SU-DHL-6 (cell line): ENCODE data around the gene AFAP1.

Experiments used
- H2AFZ ChIP-seq: fragments of 200-600 bp; sonication (generic); 2 replicates; pipeline ENCODE4 v1.6.1; 2014; ENCODE audit warnings: low read depth, mild to moderate bottlenecking, moderate library complexity, mixed read lengths, antibody characterized with exemption, low read length; ENCODE audit not compliant: severe bottlenecking
- H3F3A ChIP-seq: fragments of 200-600 bp; shearing (Covaris generic); 2 replicates; pipeline ENCODE4 v1.6.0; 2016; ENCODE audit warnings: antibody characterized with exemption, mild to moderate bottlenecking; ENCODE audit not compliant: insufficient read depth
- H3K27ac ChIP-seq: fragments of 200-600 bp; sonication (generic); 2 replicates; pipeline ENCODE4 v1.5.1; 2016; ENCODE audit warnings: low read depth, mild to moderate bottlenecking, low read length, moderate library complexity, mixed read lengths
- H3K27me3 ChIP-seq: fragments of 200-600 bp; sonication (generic), shearing (Covaris generic); 2 replicates; pipeline ENCODE4 v1.6.0; 2014; ENCODE audit warnings: mild to moderate bottlenecking, low read length
- H3K36me3 ChIP-seq: fragments of 200-600 bp; sonication (generic); 2 replicates; pipeline ENCODE4 v1.6.1; 2014; ENCODE audit warnings: mild to moderate bottlenecking, low read length, mixed read lengths
- H3K4me2 ChIP-seq: fragments of 300-600, 200-600 bp; shearing (Covaris generic), sonication (generic); 2 replicates; pipeline ENCODE4 v1.6.0; 2014; ENCODE audit warnings: low read length, low read depth, mild to moderate bottlenecking; ENCODE audit not compliant: poor library complexity, severe bottlenecking
- H3K4me3 ChIP-seq: fragments of 200-600 bp; sonication (generic); 2 replicates; pipeline ENCODE4 v1.5.1; 2014; ENCODE audit warnings: antibody characterized with exemption, low read length, mild to moderate bottlenecking, mixed read lengths; ENCODE audit not compliant: insufficient read depth, poor library complexity, severe bottlenecking
- H3K79me2 ChIP-seq: fragments of 200-600 bp; sonication (generic); 2 replicates; pipeline ENCODE4 v1.6.1; 2014; ENCODE audit warnings: mild to moderate bottlenecking, low read length, moderate library complexity; ENCODE audit not compliant: insufficient read depth
- H3K9ac ChIP-seq: fragments of 200-600 bp; sonication (generic); 2 replicates; pipeline ENCODE4 v1.7.0; 2014; ENCODE audit warnings: mild to moderate bottlenecking, low read length
- H3K9me2 ChIP-seq: fragments of 200-600 bp; sonication (generic); replicated peaks from 2 replicates; pipeline ENCODE4 v1.6.1; 2014; ENCODE audit warnings: low read length; ENCODE audit not compliant: insufficient read depth
- H3K9me3 ChIP-seq: fragments of 200-600 bp; sonication (generic); 2 replicates; pipeline ENCODE4 v1.6.1; 2014; ENCODE audit warnings: low read length, mixed read lengths; ENCODE audit not compliant: insufficient read depth
- H4K20me1 ChIP-seq: fragments of 200-600 bp; sonication (generic); 2 replicates; pipeline ENCODE4 v1.6.1; 2014; ENCODE audit warnings: low read depth, mild to moderate bottlenecking, antibody characterized with exemption, low read length, moderate library complexity, mixed read lengths
- CTCF ChIP-seq: fragments of 200-600 bp; sonication (generic); IDR thresholded peaks from one replicate; pipeline ENCODE4 v1.5.1; 2017; ENCODE audit warnings: antibody characterized with exemption, mild to moderate bottlenecking, low read length, moderate library complexity; ENCODE audit not compliant: insufficient read depth, poor library complexity, severe bottlenecking
- EZH2phosphoT487 ChIP-seq: fragments of 200-600 bp; sonication (generic), shearing (Covaris generic); conservative IDR thresholded peaks from 2 replicates; pipeline ENCODE4 v1.6.1; 2018; ENCODE audit warnings: mild to moderate bottlenecking, antibody characterized with exemption, low read length, moderate library complexity, mixed read lengths

Gene AFAP1

GRCh38 chr4:7818399-7818911 is 121.2 kb downstream of the AFAP1 start:
- H2AFZ ChIP-seq = no peak overlapping the region
- no peak overlapping the region for H3K4me3 ChIP-seq
- H3K79me2 ChIP-seq = no peaks in the 10 kb centered on the region
- no peaks in the 10 kb centered on the region for H3F3A ChIP-seq
- H3K27ac ChIP-seq = no peak overlapping the region
- no peaks in the 10 kb centered on the region for H4K20me1 ChIP-seq
- H3K4me2 ChIP-seq = no peak overlapping the region
- 0 out of 2 replicates have a peak, but pooled peaks cover 1% of the 10 kb centered on the region for H3K27me3 ChIP-seq
- H3K9me2 ChIP-seq = no peaks in the 10 kb centered on the region
- no peaks in the 10 kb centered on the region for H3K9me3 ChIP-seq
- H3K36me3 ChIP-seq = no peaks in the 10 kb centered on the region
- TF ChIP-seq CTCF (no peak), EZH2phosphoT487 (no peak)
- no peak overlapping the region for H3K9ac ChIP-seq

GRCh38 chr4:7817877-7818398 is 121.7 kb downstream of the AFAP1 start:
- H3K27me3 ChIP-seq = no peaks in the 10 kb centered on the region
- H2AFZ ChIP-seq = no peak overlapping the region
- no peak overlapping the region for H3K4me2 ChIP-seq
- no peaks in the 10 kb centered on the region for H3F3A ChIP-seq
- H3K4me3 ChIP-seq = no peak overlapping the region
- H3K27ac ChIP-seq = no peak overlapping the region
- TF ChIP-seq EZH2phosphoT487 (no peak), CTCF (no peak)
- no peaks in the 10 kb centered on the region for H3K9me2 ChIP-seq
- H4K20me1 ChIP-seq = no peaks in the 10 kb centered on the region
- no peaks in the 10 kb centered on the region for H3K79me2 ChIP-seq
- no peaks in the 10 kb centered on the region for H3K9me3 ChIP-seq
- H3K36me3 ChIP-seq = no peaks in the 10 kb centered on the region
- no peak overlapping the region for H3K9ac ChIP-seq

GRCh38 chr4:7816771-7817170 is 122.9 kb downstream of the AFAP1 start:
- no peaks in the 10 kb centered on the region for H3F3A ChIP-seq
- no peaks in the 10 kb centered on the region for H4K20me1 ChIP-seq
- no peaks in the 10 kb centered on the region for H3K36me3 ChIP-seq
- H3K9me3 ChIP-seq = no peaks in the 10 kb centered on the region
- no peak overlapping the region for H3K27ac ChIP-seq
- no peak for TF ChIP-seq EZH2phosphoT487
- no peak for TF ChIP-seq CTCF
- H3K4me3 ChIP-seq = no peak overlapping the region
- no peaks in the 10 kb centered on the region for H3K9me2 ChIP-seq
- H3K27me3 ChIP-seq = no peaks in the 10 kb centered on the region
- no peak overlapping the region for H3K4me2 ChIP-seq
- no peak overlapping the region for H3K9ac ChIP-seq
- no peaks in the 10 kb centered on the region for H3K79me2 ChIP-seq
- no peak overlapping the region for H2AFZ ChIP-seq
